Osteoblast (primary cell): Measurements from ENCODE around the gene DAB2IP. TPM values are rescaled to one million over a fixed set of nuclear protein-coding genes. Genes with fewer than 3 reads are reported as not detected.

ENCODE experiments used
- DNase-seq: peaks from one replicate; pipeline ENCODE4 v3.0.0; 2011; ENCODE audit warnings: low spot score, mixed read lengths; ENCODE audit not compliant: insufficient read length; ENCODE audit errors: missing footprints
- H2AFZ ChIP-seq: 2 replicates; pipeline ENCODE4 v1.6.0; 2011; ENCODE audit warnings: mild to moderate bottlenecking, low read length
- H3K27ac ChIP-seq: 2 replicates; pipeline ENCODE4 v1.5.1; 2011; ENCODE audit warnings: mild to moderate bottlenecking, low read depth, low read length, moderate library complexity
- H3K27me3 ChIP-seq: 2 replicates; pipeline ENCODE4 v1.6.0; 2012; ENCODE audit warnings: mild to moderate bottlenecking, control low read depth, inconsistent platforms, low read length, moderate library complexity; ENCODE audit not compliant: insufficient read depth
- H3K36me3 ChIP-seq: 2 replicates; pipeline ENCODE4 v1.5.1; 2011; ENCODE audit warnings: mild to moderate bottlenecking, low read length, control low read depth, moderate library complexity; ENCODE audit not compliant: insufficient read depth
- H3K4me1 ChIP-seq: 2 replicates; pipeline ENCODE4 v1.5.1; 2011; ENCODE audit warnings: mild to moderate bottlenecking, low read length, control low read depth, moderate library complexity; ENCODE audit not compliant: insufficient read depth
- H3K4me2 ChIP-seq: 2 replicates; pipeline ENCODE4 v1.6.0; 2011; ENCODE audit warnings: mild to moderate bottlenecking, low read length; ENCODE audit not compliant: insufficient read depth
- H3K4me3 ChIP-seq: fragments of 200-600 bp; sonication (generic); 3 replicates; pipeline ENCODE4 v1.5.1; 2012; ENCODE audit warnings: mild to moderate bottlenecking, low read length, inconsistent platforms; ENCODE audit not compliant: insufficient read depth
- H3K79me2 ChIP-seq: 2 replicates; pipeline ENCODE4 v1.6.0; 2012; ENCODE audit warnings: mild to moderate bottlenecking, low read length, control low read depth, inconsistent platforms; ENCODE audit not compliant: insufficient read depth
- H3K9me3 ChIP-seq: 2 replicates; pipeline ENCODE4 v1.5.1; 2011; ENCODE audit warnings: low read depth, low read length, control low read depth
- H4K20me1 ChIP-seq: 2 replicates; pipeline ENCODE4 v1.6.0; 2012; ENCODE audit warnings: mild to moderate bottlenecking, low read length, control low read depth; ENCODE audit not compliant: insufficient read depth
- CTCF ChIP-seq: IDR thresholded peaks from 2 replicates; pipeline ENCODE4 v1.5.1; 2011; ENCODE audit warnings: mild to moderate bottlenecking, low read depth, low read length, moderate library complexity; ENCODE audit errors: extremely low read depth
- total RNA-seq: library from RNA; depleted of rRNA; stranded (reverse); fragments of >200 nt; gene quantifications from 2 replicates; pipeline ENCODE4 v1.2.3, GENCODE V29; 2012

Gene DAB2IP
- total RNA-seq, 1 donor = 60.8 TPM

DNA sequence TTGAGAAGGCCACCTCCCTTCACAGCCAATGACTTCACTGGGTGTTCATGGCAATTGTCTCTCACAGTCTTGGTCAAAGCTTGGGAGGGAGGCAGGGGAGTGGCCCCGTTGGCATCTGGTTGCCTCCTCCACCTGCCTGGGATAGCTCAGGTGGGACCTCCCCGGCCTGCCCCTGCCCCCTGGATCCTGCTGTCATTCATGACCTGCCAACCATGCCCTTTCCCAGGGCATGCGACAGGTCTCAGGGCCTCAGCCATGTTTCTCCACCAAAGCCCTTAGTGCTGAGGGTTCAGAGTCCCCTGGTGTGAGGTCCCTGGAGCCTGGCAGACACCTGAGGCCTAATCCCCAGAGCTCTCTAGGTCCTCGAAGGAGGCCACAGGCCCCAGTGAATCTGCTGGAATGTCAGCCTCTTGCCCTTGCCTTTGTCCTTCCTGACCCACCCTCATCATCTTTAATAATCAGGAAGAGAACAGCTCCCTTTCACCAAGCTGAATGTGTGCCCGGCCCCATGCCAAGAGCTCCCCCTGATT is 5.6 kb downstream of the DAB2IP start:
- H2AFZ ChIP-seq = no peak overlapping the region
- no peak for TF ChIP-seq CTCF

GRCh38 chr9:121658166-121658565 is 6.7 kb downstream of the DAB2IP start:
- Histone ChIP-seq H3K79me2 (no peaks in the 10 kb centered on the region), H3K4me2 (peak overlapping the region; percentile 48), H3K27ac (no peak overlapping the region), H3K9me3 (no peaks in the 10 kb centered on the region), H3K27me3 (peaks cover 48% of the 10 kb centered on the region), H3K36me3 (no peaks in the 10 kb centered on the region), H3K4me1 (no peaks in the 10 kb centered on the region), H4K20me1 (no peaks in the 10 kb centered on the region), H3K4me3 (peak overlapping the region; percentile 30), H2AFZ (no peak overlapping the region)
- peak; percentile 86 for DNase-seq
- TF ChIP-seq CTCF = no peak

More for the DNA sequence above, 5.6 kb downstream of the DAB2IP start:
- H3K9me3 ChIP-seq = no peaks in the 10 kb centered on the region
- no peaks in the 10 kb centered on the region for H3K79me2 ChIP-seq
- H3K4me2 ChIP-seq = no peak overlapping the region
- peaks cover 4% of the 10 kb centered on the region for H3K4me1 ChIP-seq
- H3K27ac ChIP-seq = no peak overlapping the region
- peaks cover 59% of the 10 kb centered on the region for H3K27me3 ChIP-seq
- H3K4me3 ChIP-seq = no peak overlapping the region
- peak; percentile 63 for DNase-seq
- H3K36me3 ChIP-seq = no peaks in the 10 kb centered on the region
- H4K20me1 ChIP-seq = no peaks in the 10 kb centered on the region

- Histone ChIP-seq H3K79me2 (no peaks in the 10 kb centered on the region), H4K20me1 (no peaks in the 10 kb centered on the region), H3K36me3 (no peaks in the 10 kb centered on the region), H3K4me1 (no peaks in the 10 kb centered on the region), H3K9me3 (no peaks in the 10 kb centered on the region), H3K27ac (no peak overlapping the region), H3K4me2 (peak overlapping the region; percentile 48), H3K27me3 (peaks cover 48% of the 10 kb centered on the region), H2AFZ (no peak overlapping the region), H3K4me3 (no peak overlapping the region)
- DNase-seq = peak; percentile 26
- no peak for TF ChIP-seq CTCF
Measured at GRCh38 chr9:121658591-121658990, 7.2 kb downstream of the DAB2IP start.

DNA sequence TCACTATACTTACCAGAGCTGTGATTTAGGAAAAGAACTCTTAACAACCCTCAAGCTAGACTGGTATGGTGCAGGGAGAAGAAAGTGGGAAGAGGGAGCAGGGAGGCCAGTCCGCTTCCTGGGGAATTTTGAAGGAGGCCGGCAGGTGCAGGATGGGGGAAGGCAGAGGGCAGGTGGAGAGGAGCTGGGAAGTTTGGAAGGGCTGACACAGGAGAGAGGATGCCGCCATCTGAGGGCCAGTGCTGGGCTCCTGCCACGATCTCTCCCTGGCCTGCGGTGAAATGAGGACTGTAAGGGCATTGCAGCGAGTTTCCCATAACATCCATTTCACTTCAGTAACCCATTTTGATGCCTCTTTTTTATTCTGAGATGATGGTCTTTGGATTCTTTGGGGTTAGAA is 8.9 kb downstream of the DAB2IP start:
- DNase-seq = peak; percentile 19
- no peaks in the 10 kb centered on the region for H4K20me1 ChIP-seq

More for the DNA sequence above, 8.9 kb downstream of the DAB2IP start:
- H3K4me1 ChIP-seq = no peaks in the 10 kb centered on the region
- no peaks in the 10 kb centered on the region for H3K36me3 ChIP-seq
- no peak overlapping the region for H2AFZ ChIP-seq
- H3K9me3 ChIP-seq = no peaks in the 10 kb centered on the region
- peaks cover 53% of the 10 kb centered on the region for H3K27me3 ChIP-seq
- no peak overlapping the region for H3K4me3 ChIP-seq
- H3K27ac ChIP-seq = no peak overlapping the region
- H3K4me2 ChIP-seq = no peak overlapping the region
- no peak for TF ChIP-seq CTCF
- H3K79me2 ChIP-seq = no peaks in the 10 kb centered on the region
